ENCODE data around the gene TRIM61.

GRCh38 chr4:164943192-164943591 is 34.3 kb downstream of the TRIM61 start:
- TF ChIP-seq CTCF (conservative IDR thresholded peaks at IDR 0.05; ENCODE audit: low read depth, low read length), result no peak
- TF ChIP-seq SMC3 (IDR thresholded peaks at IDR 0.05; ENCODE audit: low read depth, low read length), result no peak
- TF ChIP-seq RAD21 (IDR thresholded peaks at IDR 0.05; ENCODE audit: low read length), result no peak
- TF ChIP-seq CEBPB (IDR thresholded peaks at IDR 0.05; ENCODE audit: low read depth, low read length), result no peak
- no peak for TF ChIP-seq MAZ (IDR thresholded peaks at IDR 0.05; ENCODE audit: borderline replicate concordance, low read depth, low read length)
- TF ChIP-seq RFX5 (IDR thresholded peaks at IDR 0.05; ENCODE audit: low read depth, low read length), result no peak
- TF ChIP-seq NFE2L2 (IDR thresholded peaks at IDR 0.05; ENCODE audit: low read depth, low read length), result no peak
- TF ChIP-seq POLR2A (IDR thresholded peaks at IDR 0.05; ENCODE audit: low read depth, low read length), result no peak
- no peak for TF ChIP-seq MXI1 (IDR thresholded peaks at IDR 0.05; ENCODE audit: borderline replicate concordance, low read depth, low read length)
- TF ChIP-seq ELK1 (IDR thresholded peaks at IDR 0.05; ENCODE audit: borderline replicate concordance, low read depth, low read length), result no peak
- TF ChIP-seq MAFK (IDR thresholded peaks at IDR 0.05; ENCODE audit: low read depth, low read length), result no peak
- no peak for TF ChIP-seq USF2 (IDR thresholded peaks at IDR 0.05; ENCODE audit: low read depth, low read length)
- TF ChIP-seq RCOR1 (IDR thresholded peaks at IDR 0.05; ENCODE audit: insufficient replicate concordance, low read length), result no peak

Measured in IMR-90 (cell line).